Loucy (cell line): ENCODE measurements around the gene SCFD1.
"Not testable (repeated sequence)": the region's sequence is repeated elsewhere in the genome, so short reads cannot be mapped to it uniquely, and the experiment has no call there.

Experiments used
- H2AFZ ChIP-seq: fragments of 200-600 bp; sonication (generic); 2 replicates; pipeline ENCODE4 v1.6.0; 2016; ENCODE audit warnings: antibody characterized with exemption, mild to moderate bottlenecking, low read length, moderate library complexity
- H3F3A ChIP-seq: fragments of 200-600 bp; 2 replicates; pipeline ENCODE4 v1.6.0; 2016; ENCODE audit warnings: antibody characterized with exemption, low read depth, mild to moderate bottlenecking
- H3K27me3 ChIP-seq: fragments of 200-600 bp; sonication (generic); 2 replicates; pipeline ENCODE4 v1.6.1; 2014; ENCODE audit warnings: low read length, mild to moderate bottlenecking; ENCODE audit not compliant: insufficient read depth, poor library complexity, severe bottlenecking
- H3K36me3 ChIP-seq: fragments of 200-600 bp; sonication (generic); 2 replicates; pipeline ENCODE4 v1.6.1; 2016; ENCODE audit warnings: low read length; ENCODE audit not compliant: insufficient read depth
- H3K4me1 ChIP-seq: fragments of 200-600 bp; sonication (generic); 2 replicates; pipeline ENCODE4 v1.5.1; 2014; ENCODE audit warnings: low read length, mild to moderate bottlenecking; ENCODE audit not compliant: insufficient read depth, poor library complexity, severe bottlenecking
- H3K4me2 ChIP-seq: fragments of 200-600 bp; sonication (generic); 2 replicates; pipeline ENCODE4 v1.6.0; 2014; ENCODE audit warnings: antibody characterized with exemption, low read length, low read depth, mild to moderate bottlenecking; ENCODE audit not compliant: poor library complexity, severe bottlenecking
- H3K4me3 ChIP-seq: fragments of 200-600 bp; sonication (generic); 2 replicates; pipeline ENCODE4 v1.5.1; 2014; ENCODE audit warnings: low read length, mild to moderate bottlenecking, mixed read lengths; ENCODE audit not compliant: poor library complexity, severe bottlenecking
- H3K79me2 ChIP-seq: fragments of 200-600 bp; sonication (generic); 2 replicates; pipeline ENCODE4 v1.6.1; 2014; ENCODE audit warnings: low read length; ENCODE audit not compliant: insufficient read depth
- H3K9ac ChIP-seq: fragments of 200-600 bp; sonication (generic); 2 replicates; pipeline ENCODE4 v1.6.0; 2014; ENCODE audit warnings: mild to moderate bottlenecking, low read depth, low read length, moderate library complexity; ENCODE audit not compliant: poor library complexity, severe bottlenecking
- H3K9me2 ChIP-seq: fragments of 200-600 bp; sonication (generic); replicated peaks from 2 replicates; pipeline ENCODE4 v1.6.1; 2016; ENCODE audit warnings: low read depth, low read length, mixed read lengths
- H3K9me3 ChIP-seq: fragments of 200-600 bp; sonication (generic); 2 replicates; pipeline ENCODE4 v1.6.1; 2014; ENCODE audit warnings: mild to moderate bottlenecking, antibody characterized with exemption, low read length, low read depth; ENCODE audit not compliant: insufficient read depth
- H4K20me1 ChIP-seq: fragments of 200-600 bp; sonication (generic); 2 replicates; pipeline ENCODE4 v1.6.0; 2014; ENCODE audit warnings: antibody characterized with exemption, low read length, mild to moderate bottlenecking; ENCODE audit not compliant: insufficient read depth, poor library complexity, severe bottlenecking
- CTCF ChIP-seq: fragments of 200-600 bp; sonication (generic); conservative IDR thresholded peaks from 2 replicates; pipeline ENCODE4 v1.5.1; 2014; ENCODE audit warnings: mild to moderate bottlenecking, antibody characterized with exemption, low read length
- EZH2phosphoT487 ChIP-seq: fragments of 200-600 bp; IDR thresholded peaks from 2 replicates; pipeline ENCODE4 v1.6.1; 2018; ENCODE audit warnings: antibody characterized with exemption, mild to moderate bottlenecking, moderate library complexity, borderline replicate concordance

The SCFD1 gene

GRCh38 chr14:30625533-30625932 is 3.4 kb downstream of the SCFD1 start:
- no peak for TF ChIP-seq CTCF
- TF ChIP-seq EZH2phosphoT487, result no peak
- no peak overlapping the region for H2AFZ ChIP-seq
- H3F3A ChIP-seq, result no peaks in the 10 kb centered on the region
- H3K9ac ChIP-seq, result no peak overlapping the region
- peaks cover 66% of the 10 kb centered on the region for H3K79me2 ChIP-seq
- H3K9me2 ChIP-seq, result no peaks in the 10 kb centered on the region
- H4K20me1 ChIP-seq, result peaks cover 47% of the 10 kb centered on the region
- no peaks in the 10 kb centered on the region; the same call in 1 of the 2 replicates for H3K36me3 ChIP-seq
- no peaks in the 10 kb centered on the region for H3K9me3 ChIP-seq
- H3K4me2 ChIP-seq, result peak overlapping the region; percentile 84
- peaks cover 61% of the 10 kb centered on the region for H3K4me1 ChIP-seq
- H3K27me3 ChIP-seq, result no peaks in the 10 kb centered on the region
- H3K4me3 ChIP-seq, result peak overlapping the region; percentile 91

GRCh38 chr14:30629432-30629831 is 7.3 kb downstream of the SCFD1 start:
- not testable (repeated sequence) for H2AFZ ChIP-seq, H3F3A ChIP-seq, H3K9me2 ChIP-seq, H3K9me3 ChIP-seq, H3K9ac ChIP-seq, H3K27me3 ChIP-seq
- peak overlapping the region; percentile 10 for H3K4me3 ChIP-seq
- peaks cover 47% of the 10 kb centered on the region for H3K79me2 ChIP-seq
- peak overlapping the region; percentile 84 for H3K4me2 ChIP-seq
- H3K4me1 ChIP-seq, result peaks cover 44% of the 10 kb centered on the region
- H3K36me3 ChIP-seq, result peaks cover 12% of the 10 kb centered on the region; the same call in 1 of the 2 replicates
- peaks cover 40% of the 10 kb centered on the region for H4K20me1 ChIP-seq

GRCh38 chr14:30630248-30630647 is 8.1 kb downstream of the SCFD1 start:
- no peak overlapping the region for H3K4me2 ChIP-seq
- H3F3A ChIP-seq, result no peaks in the 10 kb centered on the region
- peaks cover 37% of the 10 kb centered on the region for H3K4me1 ChIP-seq
- H3K27me3 ChIP-seq, result no peaks in the 10 kb centered on the region
- H3K4me3 ChIP-seq, result no peak overlapping the region
- H3K36me3 ChIP-seq, result peaks cover 20% of the 10 kb centered on the region; the same call in 1 of the 2 replicates
- TF ChIP-seq CTCF, result no peak
- no peak for TF ChIP-seq EZH2phosphoT487
- H3K9ac ChIP-seq, result no peak overlapping the region
- no peaks in the 10 kb centered on the region for H3K9me3 ChIP-seq
- H4K20me1 ChIP-seq, result peaks cover 36% of the 10 kb centered on the region
- H2AFZ ChIP-seq, result no peak overlapping the region
- H3K79me2 ChIP-seq, result peaks cover 38% of the 10 kb centered on the region
- no peaks in the 10 kb centered on the region for H3K9me2 ChIP-seq

- Histone ChIP-seq H3K4me2 (peak overlapping the region; percentile 23), H3K4me1 (peaks cover 18% of the 10 kb centered on the region), H2AFZ (no peak overlapping the region), H4K20me1 (peaks cover 19% of the 10 kb centered on the region), H3K9me3 (no peaks in the 10 kb centered on the region), H3K79me2 (peaks cover 18% of the 10 kb centered on the region; the same call in 1 of the 2 replicates), H3K27me3 (no peaks in the 10 kb centered on the region), H3K36me3 (peaks cover 32% of the 10 kb centered on the region), H3K4me3 (peak overlapping the region; percentile 18), H3F3A (no peaks in the 10 kb centered on the region), H3K9me2 (no peaks in the 10 kb centered on the region), H3K9ac (no peak overlapping the region)
- TF ChIP-seq EZH2phosphoT487, result no peak
- TF ChIP-seq CTCF, result no peak
Observed at GRCh38 chr14:30632730-30633129, 10.6 kb downstream of the SCFD1 start.
